ENCODE data around the gene PRR36. TPM values are rescaled to one million over a fixed set of nuclear protein-coding genes. Genes with fewer than 3 reads are reported as not detected.

The PRR36 gene
- total RNA-seq, 1 donor = not detected

DNA sequence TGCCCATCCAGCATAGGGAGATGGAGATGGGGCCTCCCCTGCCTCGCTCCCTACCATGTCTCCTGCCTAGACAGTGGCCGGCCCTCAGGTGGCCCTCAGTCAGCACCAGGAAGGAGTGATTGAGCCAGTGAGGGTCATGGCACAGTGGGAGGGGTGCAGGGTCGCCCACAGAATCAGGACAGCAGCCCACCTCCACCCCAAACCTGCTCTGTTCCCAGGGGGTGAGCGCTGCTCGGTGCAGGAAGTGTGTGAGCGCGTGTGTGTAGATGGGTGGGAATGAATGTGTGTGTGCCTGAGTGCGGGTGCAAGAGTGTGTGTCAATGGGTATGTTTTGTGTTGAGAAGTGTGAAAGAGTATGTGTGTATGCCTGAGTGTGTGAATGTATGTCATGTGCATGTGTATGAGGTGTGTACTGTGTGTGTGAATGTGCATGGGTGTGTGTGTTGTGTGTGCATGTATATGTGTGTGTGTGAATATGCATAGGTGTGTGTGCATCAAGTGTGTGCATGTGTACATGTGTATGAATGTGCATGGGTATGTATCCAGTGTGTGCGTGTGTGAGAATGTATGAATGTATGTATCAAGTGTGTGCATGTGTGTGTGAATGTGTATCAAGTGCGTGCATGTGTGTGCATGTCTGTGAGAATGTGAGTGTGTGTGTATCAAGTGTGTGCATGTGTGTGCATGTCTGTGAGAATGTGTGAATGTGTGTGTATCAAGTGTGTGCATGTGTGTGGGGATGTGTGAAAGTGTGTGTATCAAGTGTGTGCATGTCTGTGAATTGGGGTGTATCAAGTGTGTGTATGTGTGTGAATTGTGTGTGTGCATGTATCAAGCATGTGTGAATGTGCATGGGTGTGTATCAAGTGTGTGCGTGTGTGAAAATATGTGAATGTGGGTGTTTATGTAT is 32.2 kb downstream of the PRR36 start:
- no peak overlapping the region for H3K4me3 ChIP-seq (ENCODE audit: low read depth, low read length)
- DNase-seq (ENCODE audit: low read depth) = no peak
- TF ChIP-seq, protein P1, sequence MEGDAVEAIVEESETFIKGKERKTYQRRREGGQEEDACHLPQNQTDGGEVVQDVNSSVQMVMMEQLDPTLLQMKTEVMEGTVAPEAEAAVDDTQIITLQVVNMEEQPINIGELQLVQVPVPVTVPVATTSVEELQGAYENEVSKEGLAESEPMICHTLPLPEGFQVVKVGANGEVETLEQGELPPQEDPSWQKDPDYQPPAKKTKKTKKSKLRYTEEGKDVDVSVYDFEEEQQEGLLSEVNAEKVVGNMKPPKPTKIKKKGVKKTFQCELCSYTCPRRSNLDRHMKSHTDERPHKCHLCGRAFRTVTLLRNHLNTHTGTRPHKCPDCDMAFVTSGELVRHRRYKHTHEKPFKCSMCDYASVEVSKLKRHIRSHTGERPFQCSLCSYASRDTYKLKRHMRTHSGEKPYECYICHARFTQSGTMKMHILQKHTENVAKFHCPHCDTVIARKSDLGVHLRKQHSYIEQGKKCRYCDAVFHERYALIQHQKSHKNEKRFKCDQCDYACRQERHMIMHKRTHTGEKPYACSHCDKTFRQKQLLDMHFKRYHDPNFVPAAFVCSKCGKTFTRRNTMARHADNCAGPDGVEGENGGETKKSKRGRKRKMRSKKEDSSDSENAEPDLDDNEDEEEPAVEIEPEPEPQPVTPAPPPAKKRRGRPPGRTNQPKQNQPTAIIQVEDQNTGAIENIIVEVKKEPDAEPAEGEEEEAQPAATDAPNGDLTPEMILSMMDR (IDR thresholded peaks at IDR 0.05; ENCODE audit: insufficient read depth, low read depth, low read length) = no peak

DNA sequence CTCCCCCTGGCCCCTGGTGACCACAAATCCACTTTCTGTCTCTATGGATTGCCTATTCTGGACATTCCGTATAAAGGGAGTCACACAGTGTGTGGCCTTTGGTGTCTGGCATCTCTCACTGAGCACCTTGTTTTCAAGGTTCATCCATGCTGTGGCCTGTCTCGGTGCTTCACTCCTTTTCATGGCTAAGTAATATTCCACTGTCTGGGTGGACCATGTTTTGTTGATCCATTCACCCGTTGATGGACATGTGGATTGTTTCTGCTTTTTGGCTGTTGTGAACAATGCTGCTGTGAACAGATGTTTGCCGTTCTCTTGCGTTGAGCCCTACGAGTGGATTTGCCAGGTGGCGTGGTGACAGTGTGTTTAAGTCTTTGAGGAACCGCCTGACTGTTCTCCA is 33.6 kb downstream of the PRR36 start:
- TF ChIP-seq, protein P1 (IDR thresholded peaks at IDR 0.05; ENCODE audit: insufficient read depth, low read depth, low read length) = no peak
- no peak overlapping the region for H3K4me3 ChIP-seq (ENCODE audit: low read depth, low read length)
- no peak for DNase-seq (ENCODE audit: low read depth)

DNA sequence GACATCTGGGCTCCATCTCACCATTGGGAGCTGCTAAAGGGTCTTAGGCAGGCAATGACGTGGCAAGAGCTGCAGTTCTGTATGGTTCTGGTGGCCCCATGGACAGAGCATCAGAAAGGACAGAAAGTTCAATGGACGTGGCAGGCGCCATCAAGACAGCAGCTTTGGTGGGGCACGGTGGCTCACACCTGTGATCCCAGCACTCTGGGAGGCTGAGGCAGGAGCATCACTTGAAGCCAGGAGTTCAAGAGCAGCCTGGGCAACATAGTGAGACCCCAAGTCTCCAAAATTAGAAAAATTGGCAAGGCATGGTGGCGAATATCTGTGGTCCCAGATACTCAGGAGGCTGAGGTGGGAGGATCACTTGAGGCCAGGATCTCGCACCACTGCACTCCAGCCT is 34.7 kb downstream of the PRR36 start:
- TF ChIP-seq, protein P1 (IDR thresholded peaks at IDR 0.05; ENCODE audit: insufficient read depth, low read depth, low read length) = no peak
- H3K4me3 ChIP-seq (ENCODE audit: low read depth, low read length) = no peak overlapping the region
- DNase-seq (ENCODE audit: low read depth) = no peak

DNA sequence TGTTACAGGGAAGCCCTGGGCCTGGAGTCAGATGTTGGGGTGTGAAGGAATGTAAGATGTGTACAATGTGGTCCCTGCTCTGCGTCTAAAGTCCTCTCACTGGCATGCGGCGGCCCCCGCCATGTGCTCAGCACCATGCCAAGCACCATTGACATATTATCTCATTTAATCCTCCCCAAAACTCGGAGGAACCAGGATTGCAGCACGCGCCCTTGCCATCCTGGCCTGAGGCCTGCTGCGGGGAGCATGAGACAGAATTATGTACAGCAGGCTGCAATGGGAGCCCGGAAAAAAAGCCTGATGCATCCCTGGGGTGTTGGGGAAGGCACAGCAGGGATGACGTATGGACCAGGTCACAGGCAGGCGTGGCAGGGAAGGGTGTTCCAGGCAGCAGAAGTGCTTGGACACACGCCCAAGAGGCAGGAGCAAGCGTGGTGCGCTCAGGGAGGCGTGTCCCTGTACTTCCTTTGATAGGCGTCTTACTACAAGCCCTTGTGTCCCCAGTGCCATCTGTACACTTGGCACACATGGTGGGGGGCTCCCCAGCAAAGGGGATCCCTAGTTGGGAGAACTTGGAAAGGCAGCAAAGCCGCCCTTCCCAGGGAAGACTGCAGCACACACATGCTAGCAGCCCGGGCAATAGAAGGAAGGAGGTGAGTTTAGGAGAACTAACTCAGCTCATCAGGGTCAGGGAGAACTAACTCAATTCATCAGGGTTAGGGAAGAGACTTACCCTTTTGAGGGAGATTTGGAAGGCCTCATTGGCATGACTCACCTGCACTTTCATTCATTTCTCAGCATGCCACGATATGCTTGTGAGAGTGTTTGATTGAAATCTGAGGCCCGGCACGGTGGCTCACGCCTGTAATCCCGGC is 40.7 kb downstream of the PRR36 start:
- H3K4me3 ChIP-seq (ENCODE audit: low read depth, low read length) = no peak overlapping the region
- TF ChIP-seq, protein P1 (IDR thresholded peaks at IDR 0.05; ENCODE audit: insufficient read depth, low read depth, low read length) = no peak
- peak; percentile 80 for DNase-seq (ENCODE audit: low read depth)

DNA sequence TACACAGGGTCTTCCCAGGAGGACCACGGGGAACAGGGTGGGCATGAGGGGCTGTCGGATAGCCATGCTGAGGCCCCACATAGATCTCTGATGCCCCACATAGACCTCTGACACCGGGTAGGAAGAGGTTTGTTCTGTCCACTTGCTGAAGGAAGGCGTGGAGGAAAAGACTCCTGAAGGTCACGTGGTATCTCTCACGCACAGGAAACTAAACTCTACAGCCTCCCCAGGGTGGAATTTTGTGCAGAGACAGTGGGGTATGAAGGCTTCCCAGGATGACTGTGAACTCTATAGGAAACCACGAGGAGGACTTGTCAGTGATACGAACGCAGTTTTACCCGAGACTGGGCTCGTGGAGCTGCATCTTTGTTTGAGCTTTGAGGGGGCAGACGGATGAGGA is 41.4 kb downstream of the PRR36 start:
- no peak overlapping the region for H3K4me3 ChIP-seq (ENCODE audit: low read depth, low read length)
- no peak for DNase-seq (ENCODE audit: low read depth)
- TF ChIP-seq, protein P1 (IDR thresholded peaks at IDR 0.05; ENCODE audit: insufficient read depth, low read depth, low read length) = no peak

DNA sequence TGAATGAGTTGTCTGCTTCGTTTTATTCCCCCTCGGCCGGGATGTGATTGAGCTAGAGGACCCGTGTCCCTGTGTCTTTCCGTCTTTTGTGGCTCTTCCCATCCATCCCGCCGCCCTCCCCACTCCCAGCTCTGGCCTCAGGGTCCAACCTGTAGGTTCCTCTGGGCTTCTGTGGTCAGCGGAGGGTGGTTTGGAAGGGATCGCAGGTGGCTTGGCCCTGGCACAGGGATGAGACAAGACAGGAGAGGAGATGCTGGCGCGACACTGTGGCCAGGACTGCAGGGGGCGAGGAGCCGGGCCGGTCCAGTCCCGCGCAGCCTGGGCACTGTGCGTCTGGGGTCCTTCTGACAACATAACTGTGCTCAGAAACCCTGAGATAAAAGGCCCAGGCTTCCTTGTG is 42.2 kb downstream of the PRR36 start:
- H3K4me3 ChIP-seq (ENCODE audit: low read depth, low read length) = no peak overlapping the region
- TF ChIP-seq, protein P1 (IDR thresholded peaks at IDR 0.05; ENCODE audit: insufficient read depth, low read depth, low read length) = no peak
- no peak for DNase-seq (ENCODE audit: low read depth)
